ENCODE results near the gene ALCAM. TPM values are rescaled to one million over a fixed set of nuclear protein-coding genes. Genes with fewer than 3 reads are reported as not detected.

Gene ALCAM
- total and polyA plus RNA-seq, 4 donors: 35.4 to 154 (median 80.7) TPM

GRCh38 chr3:105423397-105423796, 56.7 kb downstream of the ALCAM start:
- DNase-seq (no peak), ATAC-seq (ENCODE audit: low FRiP score) (no peak)
- H3K4me1 ChIP-seq (ENCODE audit: control insufficient read depth in 1 of 2, insufficient read depth in 2 of 2, low read length in 2 of 2): peaks cover 0 to 2% of the 10 kb centered on the region in 2 donors
- no peaks in the 10 kb centered on the region for H3K36me3 ChIP-seq (ENCODE audit: control insufficient read depth in 1 of 2, insufficient read depth in 2 of 2, low read length in 1 of 2)
- WGBS, 2 donors: 94% methylated on average over 2 of the region's 2 CpGs
- H3K27me3 ChIP-seq (ENCODE audit: control insufficient read depth in 1 of 2, insufficient read depth in 2 of 2, low read length in 1 of 2): no peaks in the 10 kb centered on the region
- H3K4me3 ChIP-seq (ENCODE audit: low read length in 2 of 2): no peak overlapping the region
- intact Hi-C loops (cut with DNase I): no loop called here
- no peak overlapping the region for H3K27ac ChIP-seq (ENCODE audit: low read depth in 1 of 2, low read length in 2 of 2)
- H3K9me3 ChIP-seq (ENCODE audit: control insufficient read depth, low read length): no peaks in the 10 kb centered on the region

- H3K4me1 ChIP-seq (ENCODE audit: control insufficient read depth in 1 of 2, insufficient read depth in 2 of 2, low read length in 2 of 2): peaks cover 0 to 2% of the 10 kb centered on the region in 2 donors
- H3K27me3 ChIP-seq (ENCODE audit: control insufficient read depth in 1 of 2, insufficient read depth in 2 of 2, low read length in 1 of 2): no peaks in the 10 kb centered on the region
- ATAC-seq (ENCODE audit: low FRiP score) (no peak), DNase-seq (no peak)
- intact Hi-C loops (cut with DNase I): no loop called here
- H3K36me3 ChIP-seq (ENCODE audit: control insufficient read depth in 1 of 2, insufficient read depth in 2 of 2, low read length in 1 of 2): no peaks in the 10 kb centered on the region
- WGBS, 2 donors: 50 to 67% methylated on average over 2 of the region's 2 CpGs
- H3K9me3 ChIP-seq (ENCODE audit: control insufficient read depth, low read length): no peaks in the 10 kb centered on the region
- no peak overlapping the region for H3K27ac ChIP-seq (ENCODE audit: low read depth in 1 of 2, low read length in 2 of 2)
- no peak overlapping the region for H3K4me3 ChIP-seq (ENCODE audit: low read length in 2 of 2)
Observed at GRCh38 chr3:105424412-105425152, 57.9 kb downstream of the ALCAM start.

DNA sequence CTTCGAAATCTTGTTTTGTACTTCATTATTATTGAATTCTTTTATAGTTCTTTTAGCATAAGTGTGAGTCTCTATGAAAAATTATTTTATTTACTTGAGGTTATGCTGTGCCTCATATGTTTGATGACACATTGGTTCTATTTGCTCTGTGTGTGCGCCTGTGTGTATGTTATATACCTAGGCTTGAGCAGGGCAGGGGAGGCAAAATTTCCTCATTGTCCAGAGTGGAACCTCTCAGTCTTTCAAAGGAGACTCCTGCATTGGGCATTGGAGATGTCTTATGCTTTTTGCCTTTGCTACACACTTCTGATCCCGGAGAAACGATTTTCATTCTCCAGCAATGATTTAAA, 58.4 kb downstream of the ALCAM start:
- 93 to 94% methylated on average over 4 of the region's 4 CpGs for WGBS, 2 donors
- no peak overlapping the region for H3K27ac ChIP-seq (ENCODE audit: low read depth in 1 of 2, low read length in 2 of 2)
- no peaks in the 10 kb centered on the region for H3K36me3 ChIP-seq (ENCODE audit: control insufficient read depth in 1 of 2, insufficient read depth in 2 of 2, low read length in 1 of 2)
- DNase-seq (no peak), ATAC-seq (ENCODE audit: low FRiP score) (no peak)
- peaks cover 0 to 2% of the 10 kb centered on the region in 2 donors for H3K4me1 ChIP-seq (ENCODE audit: control insufficient read depth in 1 of 2, insufficient read depth in 2 of 2, low read length in 2 of 2)
- H3K4me3 ChIP-seq (ENCODE audit: low read length in 2 of 2): no peak overlapping the region
- intact Hi-C loops (cut with DNase I): no loop called here
- H3K27me3 ChIP-seq (ENCODE audit: control insufficient read depth in 1 of 2, insufficient read depth in 2 of 2, low read length in 1 of 2): no peaks in the 10 kb centered on the region
- no peaks in the 10 kb centered on the region for H3K9me3 ChIP-seq (ENCODE audit: control insufficient read depth, low read length)

GRCh38 chr3:105427332-105427731, 60.6 kb downstream of the ALCAM start:
- no peak overlapping the region for H3K27ac ChIP-seq (ENCODE audit: low read depth in 1 of 2, low read length in 2 of 2)
- no peak overlapping the region for H3K4me3 ChIP-seq (ENCODE audit: low read length in 2 of 2)
- H3K9me3 ChIP-seq (ENCODE audit: control insufficient read depth, low read length): no peaks in the 10 kb centered on the region
- H3K36me3 ChIP-seq (ENCODE audit: control insufficient read depth in 1 of 2, insufficient read depth in 2 of 2, low read length in 1 of 2): no peaks in the 10 kb centered on the region
- 98 to 100% methylated on average over 1 of the region's 1 CpG for WGBS, 2 donors
- DNase-seq: no peak
- H3K27me3 ChIP-seq (ENCODE audit: control insufficient read depth in 1 of 2, insufficient read depth in 2 of 2, low read length in 1 of 2): no peaks in the 10 kb centered on the region
- peaks cover 0 to 2% of the 10 kb centered on the region in 2 donors for H3K4me1 ChIP-seq (ENCODE audit: control insufficient read depth in 1 of 2, insufficient read depth in 2 of 2, low read length in 2 of 2)
- ATAC-seq (ENCODE audit: low FRiP score): no peak
- intact Hi-C loops (cut with DNase I): no loop called here

DNA sequence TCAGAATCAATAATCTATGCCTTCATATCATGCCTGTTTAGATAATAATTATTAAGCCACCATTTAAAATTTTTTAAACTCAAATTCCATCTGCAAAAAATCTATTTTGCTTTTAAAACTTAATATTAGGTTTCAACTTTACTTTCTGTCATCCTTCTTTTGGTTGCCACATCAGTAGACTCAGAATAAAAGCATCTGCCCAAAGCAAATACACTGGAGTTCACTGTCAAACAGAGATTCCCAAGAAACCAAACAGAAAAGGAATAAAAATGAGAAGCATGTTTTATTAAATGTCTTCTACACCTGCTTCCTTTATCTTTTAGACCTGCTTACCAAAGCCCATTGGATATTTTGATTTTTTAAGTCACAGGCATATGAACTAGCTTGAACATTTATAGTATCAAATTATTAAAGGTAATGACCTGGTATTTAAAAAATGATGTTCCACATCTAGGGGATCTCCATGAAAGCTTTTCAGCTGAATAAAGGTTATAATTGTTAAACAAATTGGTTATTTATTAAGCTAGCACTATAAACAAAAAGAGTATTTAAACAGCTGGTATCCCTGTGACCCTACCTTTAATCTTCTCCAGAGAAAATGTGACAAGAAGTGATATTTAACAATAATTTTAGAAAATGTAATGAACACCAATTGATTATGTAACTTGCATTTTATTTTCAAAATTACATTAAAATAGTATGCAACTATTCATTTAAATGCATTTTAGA, 62.5 kb downstream of the ALCAM start:
- no peaks in the 10 kb centered on the region for H3K27me3 ChIP-seq (ENCODE audit: control insufficient read depth in 1 of 2, insufficient read depth in 2 of 2, low read length in 1 of 2)
- DNase-seq (no peak), ATAC-seq (ENCODE audit: low FRiP score) (no peak)
- no peak overlapping the region for H3K4me3 ChIP-seq (ENCODE audit: low read length in 2 of 2)
- no peaks in the 10 kb centered on the region for H3K36me3 ChIP-seq (ENCODE audit: control insufficient read depth in 1 of 2, insufficient read depth in 2 of 2, low read length in 1 of 2)
- no peak overlapping the region for H3K27ac ChIP-seq (ENCODE audit: low read depth in 1 of 2, low read length in 2 of 2)
- intact Hi-C loops (cut with DNase I): no loop called here
- no peaks in the 10 kb centered on the region for H3K9me3 ChIP-seq (ENCODE audit: control insufficient read depth, low read length)
- H3K4me1 ChIP-seq (ENCODE audit: control insufficient read depth in 1 of 2, insufficient read depth in 2 of 2, low read length in 2 of 2): peaks cover 0 to 2% of the 10 kb centered on the region in 2 donors

GRCh38 chr3:105430455-105430854, 63.7 kb downstream of the ALCAM start:
- Histone ChIP-seq H3K9me3 (ENCODE audit: control insufficient read depth, low read length) (no peaks in the 10 kb centered on the region), H3K27me3 (ENCODE audit: control insufficient read depth in 1 of 2, insufficient read depth in 2 of 2, low read length in 1 of 2) (no peaks in the 10 kb centered on the region), H3K27ac (ENCODE audit: low read depth in 1 of 2, low read length in 2 of 2) (no peak overlapping the region), H3K4me3 (ENCODE audit: low read length in 2 of 2) (no peak overlapping the region), H3K36me3 (ENCODE audit: control insufficient read depth in 1 of 2, insufficient read depth in 2 of 2, low read length in 1 of 2) (no peaks in the 10 kb centered on the region), H3K4me1 (ENCODE audit: control insufficient read depth in 1 of 2, insufficient read depth in 2 of 2, low read length in 2 of 2) (no peaks in the 10 kb centered on the region)
- DNase-seq (no peak), ATAC-seq (ENCODE audit: low FRiP score) (no peak)
- intact Hi-C loops (cut with DNase I): no loop called here
- 89 to 96% methylated on average over 2 of the region's 2 CpGs for WGBS, 2 donors

DNA sequence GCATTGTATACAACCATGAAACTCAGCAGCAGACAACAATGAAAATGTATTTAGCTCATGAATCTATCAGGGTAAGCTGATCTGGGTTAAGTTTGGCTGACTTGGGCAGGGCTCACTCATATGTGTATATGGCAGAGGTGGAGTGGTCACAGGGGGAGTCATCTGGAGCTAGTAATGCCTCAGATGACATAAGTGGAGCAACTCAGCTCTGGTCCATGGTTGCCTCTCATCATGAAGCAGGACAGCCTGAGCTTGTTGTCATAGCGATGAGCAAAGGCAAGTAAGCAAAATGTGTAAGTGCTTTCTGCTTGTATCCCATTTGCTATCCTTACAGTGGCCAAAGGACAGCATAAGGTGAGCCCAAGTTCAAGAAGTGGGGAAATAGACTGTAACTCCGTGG, 64.5 kb downstream of the ALCAM start:
- Histone ChIP-seq H3K4me3 (ENCODE audit: low read length in 2 of 2) (no peak overlapping the region), H3K4me1 (ENCODE audit: control insufficient read depth in 1 of 2, insufficient read depth in 2 of 2, low read length in 2 of 2) (no peaks in the 10 kb centered on the region), H3K9me3 (ENCODE audit: control insufficient read depth, low read length) (no peaks in the 10 kb centered on the region), H3K27ac (ENCODE audit: low read depth in 1 of 2, low read length in 2 of 2) (no peak overlapping the region), H3K36me3 (ENCODE audit: control insufficient read depth in 1 of 2, insufficient read depth in 2 of 2, low read length in 1 of 2) (no peaks in the 10 kb centered on the region), H3K27me3 (ENCODE audit: control insufficient read depth in 1 of 2, insufficient read depth in 2 of 2, low read length in 1 of 2) (no peaks in the 10 kb centered on the region)
- intact Hi-C loops (cut with DNase I): no loop called here
- ATAC-seq (ENCODE audit: low FRiP score): no peak
- no peak for DNase-seq
- WGBS, 2 donors: 93 to 94% methylated on average over 2 of the region's 2 CpGs

GRCh38 chr3:105435277-105435676, 68.6 kb downstream of the ALCAM start:
- H3K9me3 ChIP-seq (ENCODE audit: control insufficient read depth, low read length): no peaks in the 10 kb centered on the region
- H3K27me3 ChIP-seq (ENCODE audit: control insufficient read depth in 1 of 2, insufficient read depth in 2 of 2, low read length in 1 of 2): no peaks in the 10 kb centered on the region
- no peak for ATAC-seq (ENCODE audit: low FRiP score)
- no peaks in the 10 kb centered on the region for H3K4me1 ChIP-seq (ENCODE audit: control insufficient read depth in 1 of 2, insufficient read depth in 2 of 2, low read length in 2 of 2)
- H3K27ac ChIP-seq (ENCODE audit: low read depth in 1 of 2, low read length in 2 of 2): no peak overlapping the region
- no peak for DNase-seq
- 83% methylated on average over 3 of the region's 3 CpGs for WGBS, 2 donors
- H3K36me3 ChIP-seq (ENCODE audit: control insufficient read depth in 1 of 2, insufficient read depth in 2 of 2, low read length in 1 of 2): no peaks in the 10 kb centered on the region
- no peak overlapping the region for H3K4me3 ChIP-seq (ENCODE audit: low read length in 2 of 2)
- intact Hi-C loops (cut with DNase I): no loop called here

DNA sequence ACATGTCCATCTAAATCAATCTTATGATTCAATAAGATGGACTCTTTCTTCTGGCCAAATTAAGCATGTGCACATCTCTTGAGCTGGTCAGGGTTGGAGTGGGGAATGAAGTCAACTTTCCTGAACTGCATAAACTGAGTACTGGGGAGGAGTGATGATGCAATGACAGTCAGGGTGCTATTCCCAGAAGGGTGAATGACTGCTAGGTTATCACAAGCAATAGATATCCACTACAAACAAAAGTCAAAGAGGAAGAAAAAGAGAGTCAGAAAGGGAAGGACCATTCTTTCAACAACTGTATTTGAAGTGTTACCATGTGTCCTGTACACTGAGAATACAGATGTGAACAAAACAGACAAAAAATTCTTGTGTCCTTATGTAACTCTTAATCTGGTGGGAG, 70.0 kb downstream of the ALCAM start:
- H3K27ac ChIP-seq (ENCODE audit: low read depth in 1 of 2, low read length in 2 of 2): no peak overlapping the region
- intact Hi-C loops (cut with DNase I): no loop called here
- no peaks in the 10 kb centered on the region for H3K4me1 ChIP-seq (ENCODE audit: control insufficient read depth in 1 of 2, insufficient read depth in 2 of 2, low read length in 2 of 2)
- DNase-seq (no peak), ATAC-seq (ENCODE audit: low FRiP score) (no peak)
- no peaks in the 10 kb centered on the region for H3K36me3 ChIP-seq (ENCODE audit: control insufficient read depth in 1 of 2, insufficient read depth in 2 of 2, low read length in 1 of 2)
- no peak overlapping the region for H3K4me3 ChIP-seq (ENCODE audit: low read length in 2 of 2)
- no peaks in the 10 kb centered on the region for H3K27me3 ChIP-seq (ENCODE audit: control insufficient read depth in 1 of 2, insufficient read depth in 2 of 2, low read length in 1 of 2)
- no peaks in the 10 kb centered on the region for H3K9me3 ChIP-seq (ENCODE audit: control insufficient read depth, low read length)
